ENCODE data around the gene ARID5B.
A peak's percentile ranks its signal among the peaks of the same experiment; 100 is the strongest.

ARID5B gene

GRCh38 chr10:62029401-62029800, 127.9 kb downstream of the ARID5B start:
- DNase-seq (ENCODE audit: low read depth), result no peak

- no peak for DNase-seq (ENCODE audit: low read depth)
These were observed 130.0 kb downstream of the ARID5B start for GRCh38 chr10:62031507-62031906.

DNA sequence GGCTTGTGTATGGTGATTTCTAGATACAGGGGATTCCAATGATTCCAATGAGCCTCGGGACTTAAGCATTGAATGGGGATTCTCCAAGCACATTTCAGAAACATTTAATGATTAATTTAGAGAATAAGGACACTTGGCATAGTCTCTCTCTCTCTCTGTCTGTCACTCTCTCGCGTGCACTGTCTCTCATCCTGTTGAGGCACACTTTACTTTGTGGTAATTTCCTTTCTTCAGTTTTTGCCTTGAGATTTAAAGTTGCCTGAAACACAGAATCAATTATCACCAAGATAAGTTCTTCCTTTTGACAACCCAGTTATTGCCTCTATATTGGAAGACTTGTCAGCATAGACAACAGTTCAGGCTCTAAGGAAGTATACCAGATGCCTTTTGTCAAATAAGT, 131.6 kb downstream of the ARID5B start:
- no peak for DNase-seq (ENCODE audit: low read depth)

- DNase-seq (ENCODE audit: low read depth), result no peak
These were observed 132.7 kb downstream of the ARID5B start for GRCh38 chr10:62034096-62034640.

DNA sequence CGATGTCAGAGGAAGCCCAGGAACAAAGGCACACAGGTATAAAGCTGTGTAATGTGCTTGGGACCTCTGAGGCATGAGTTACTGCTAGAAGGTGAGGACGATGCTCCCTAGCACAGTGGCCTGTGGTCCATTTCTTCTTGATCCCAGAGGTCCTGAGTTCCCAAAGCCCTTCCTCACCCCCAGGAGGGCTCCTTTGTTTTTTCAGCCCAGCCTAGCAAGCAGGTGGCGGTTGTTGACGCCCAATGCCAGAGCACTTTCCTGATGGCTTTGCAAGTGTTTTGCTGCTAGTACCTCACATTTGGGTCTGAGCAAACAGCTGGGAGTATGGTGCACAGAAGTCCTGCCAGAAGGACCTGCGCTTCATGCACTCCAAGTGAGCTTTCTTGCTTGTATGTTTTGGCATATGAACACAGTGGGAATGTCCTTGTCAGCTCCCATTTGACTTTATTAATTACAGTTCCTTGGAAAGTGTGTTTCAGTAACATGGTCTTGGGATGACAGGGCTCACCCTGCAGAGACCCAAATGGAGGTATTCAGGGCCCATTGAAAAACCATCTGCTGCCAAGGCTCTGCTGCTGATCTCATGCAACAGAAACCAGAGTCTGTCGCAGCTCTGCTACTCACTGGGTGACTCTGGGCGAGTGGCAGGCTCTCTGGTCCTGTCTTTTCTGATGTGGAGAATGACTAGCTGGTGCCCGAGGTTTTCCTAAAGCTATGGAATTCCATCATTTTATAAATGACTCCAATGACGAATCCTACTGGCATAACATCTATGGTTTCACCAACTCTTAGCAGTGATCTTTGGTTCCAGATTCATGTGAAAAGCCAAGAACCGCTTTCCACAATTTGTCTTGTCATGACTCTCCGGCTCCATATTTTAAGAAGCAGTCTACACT, 134.9 kb downstream of the ARID5B start:
- DNase-seq (ENCODE audit: low read depth), result no peak

DNA sequence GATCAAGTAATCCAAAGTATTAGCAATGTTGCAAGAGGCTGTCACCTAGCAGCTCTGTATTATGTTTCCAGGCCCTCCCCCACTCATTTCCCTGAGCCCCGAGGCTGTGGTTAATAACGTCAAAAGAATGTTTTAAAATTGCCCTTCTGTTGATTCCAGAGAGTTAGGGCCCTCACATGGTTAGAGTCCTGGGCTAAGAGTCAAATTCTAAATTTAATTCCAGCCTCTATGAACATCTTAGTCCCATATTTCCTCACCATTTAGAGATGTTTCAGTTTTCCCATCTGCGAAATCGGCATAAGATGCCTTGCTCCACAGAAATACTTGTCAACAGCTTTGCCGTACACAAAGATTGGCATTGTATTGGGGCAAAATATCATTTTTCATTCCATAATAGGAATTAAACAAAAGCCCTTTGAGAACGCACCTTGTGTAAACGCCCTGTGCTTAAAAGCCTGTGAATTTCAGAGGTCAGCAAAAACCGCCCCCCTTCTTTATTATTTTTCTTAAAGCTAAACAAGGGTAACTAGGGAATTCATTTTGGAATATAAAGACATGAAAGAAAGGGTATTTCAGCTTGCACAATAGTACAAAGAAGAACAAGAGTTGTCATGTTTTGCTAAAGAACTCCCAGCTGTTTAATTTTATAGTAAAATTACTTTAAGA, 135.8 kb downstream of the ARID5B start:
- no peak for DNase-seq (ENCODE audit: low read depth)

DNA sequence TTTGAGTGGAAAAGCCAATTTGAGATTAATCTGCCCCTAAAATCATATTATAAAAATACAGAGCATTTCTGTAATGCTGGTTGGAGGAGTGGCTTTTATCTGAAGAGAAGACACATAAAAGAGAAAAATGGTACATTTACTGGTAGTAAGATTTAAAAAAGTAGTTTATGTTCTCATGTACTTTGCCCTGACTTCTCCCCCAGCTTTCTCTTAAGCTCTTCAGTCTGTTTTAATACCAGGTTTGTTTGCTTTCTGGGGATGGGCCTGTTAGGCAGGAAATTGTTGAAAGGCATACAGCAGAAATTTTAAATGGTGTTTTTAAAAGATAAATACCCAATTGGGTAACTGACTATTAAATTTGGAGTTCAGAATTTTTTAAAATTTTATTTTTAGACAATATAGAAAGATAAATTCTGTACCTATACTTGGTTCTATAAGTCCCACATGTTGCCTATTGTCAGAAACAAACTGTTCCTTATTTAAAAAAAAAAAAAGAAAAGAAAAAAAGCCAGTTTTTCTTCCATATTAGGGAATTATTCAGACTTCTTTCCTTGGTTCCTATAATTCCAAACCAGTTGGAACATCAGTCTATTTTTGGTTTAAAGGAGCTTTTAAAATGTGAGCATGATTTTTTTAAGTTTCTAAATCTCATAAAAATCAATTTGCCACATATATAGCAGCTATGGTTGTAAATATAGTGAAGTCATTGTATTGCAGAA, 136.6 kb downstream of the ARID5B start:
- DNase-seq (ENCODE audit: low read depth), result no peak

DNA sequence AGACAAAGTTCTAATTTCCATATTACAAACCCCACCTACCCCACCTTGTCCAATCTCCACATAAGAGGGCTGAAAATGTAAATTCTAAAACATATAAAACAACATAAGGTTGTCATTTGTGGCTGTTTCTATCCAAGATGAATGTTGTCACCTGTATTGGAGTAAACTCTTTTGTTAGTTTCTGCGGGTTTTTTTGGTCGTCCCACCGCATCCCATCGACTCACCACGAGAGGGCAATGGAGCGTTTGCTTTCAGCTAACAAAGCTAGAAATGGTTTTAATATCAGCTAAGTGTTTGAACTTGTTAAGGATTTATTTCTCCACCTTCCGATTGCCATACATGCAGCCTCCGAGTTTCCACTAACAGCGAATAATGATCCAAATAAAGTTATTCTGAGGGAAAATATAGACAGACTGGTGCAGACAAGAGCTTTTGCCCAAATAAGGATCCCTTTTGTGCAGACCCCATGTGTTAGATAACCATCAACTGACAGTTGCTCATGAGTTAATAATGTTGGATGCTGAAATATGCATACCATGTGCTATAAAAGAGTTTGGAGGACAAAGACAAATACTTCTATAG, 137.2 kb downstream of the ARID5B start:
- peak; percentile 66 for DNase-seq (ENCODE audit: low read depth)

- no peak for DNase-seq (ENCODE audit: low read depth)
These were observed 138.5 kb downstream of the ARID5B start for GRCh38 chr10:62039954-62040353.

DNA sequence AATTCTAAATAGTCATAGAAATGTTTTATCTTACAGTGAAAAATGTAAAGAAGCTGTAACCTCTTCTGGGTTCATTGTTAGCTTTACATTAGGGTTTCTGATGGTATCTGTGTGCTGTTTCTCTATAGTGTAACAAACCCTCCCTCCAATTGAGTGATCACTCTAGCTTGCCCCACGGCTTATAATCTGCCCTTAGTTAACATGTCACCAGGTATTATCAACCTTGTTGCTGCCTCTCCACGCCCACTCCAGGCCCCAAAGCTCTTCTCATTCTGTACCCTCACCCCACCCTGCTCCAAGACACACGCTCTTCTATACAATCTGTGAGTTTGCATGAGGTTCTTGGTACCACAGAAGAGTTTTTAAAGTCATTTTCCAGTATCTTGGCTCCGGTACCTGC, 139.4 kb downstream of the ARID5B start:
- DNase-seq (ENCODE audit: low read depth), result no peak

- DNase-seq (ENCODE audit: low read depth), result no peak
These were observed 142.0 kb downstream of the ARID5B start for GRCh38 chr10:62043421-62044021.

GRCh38 chr10:62044566-62044965, 143.1 kb downstream of the ARID5B start:
- no peak for DNase-seq (ENCODE audit: low read depth)

GRCh38 chr10:62045765-62046521, 144.4 kb downstream of the ARID5B start:
- no peak for DNase-seq (ENCODE audit: low read depth)

DNA sequence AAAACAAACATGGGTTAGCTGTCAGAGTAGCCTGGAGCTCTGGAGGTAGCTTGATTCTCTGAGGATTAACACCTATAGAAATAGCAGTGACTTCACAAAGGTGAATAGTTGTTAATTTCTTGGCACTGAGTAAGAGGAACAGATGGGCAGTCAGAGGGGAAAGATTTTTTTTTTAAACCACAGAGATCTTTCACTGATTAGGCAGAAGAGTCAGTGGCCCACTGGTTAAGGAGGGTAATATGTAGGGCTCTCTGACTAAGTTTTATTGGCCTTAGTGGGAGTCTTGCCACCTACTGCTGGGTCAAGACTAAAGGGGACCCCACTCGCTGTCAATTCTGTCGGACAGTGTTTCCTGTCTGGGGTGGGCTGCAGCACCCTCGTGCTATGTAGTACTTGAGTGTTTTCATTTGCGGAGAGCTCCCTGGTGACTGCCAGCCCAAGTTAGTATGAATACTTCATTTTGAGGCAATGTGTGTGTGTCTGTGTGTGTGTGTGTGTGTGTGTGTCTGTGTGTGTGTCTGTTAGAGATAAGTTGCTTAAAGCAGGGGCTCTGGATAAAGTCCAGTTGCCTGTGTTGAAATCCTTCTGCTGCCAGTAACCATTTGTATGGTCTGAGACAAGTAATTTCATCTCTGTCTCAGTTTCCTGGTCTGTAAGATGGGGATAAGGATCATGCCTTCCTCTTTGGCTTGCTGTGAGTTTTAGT, 145.2 kb downstream of the ARID5B start:
- DNase-seq (ENCODE audit: low read depth), result no peak

GRCh38 chr10:62047228-62047892, 145.9 kb downstream of the ARID5B start:
- DNase-seq (ENCODE audit: low read depth), result no peak

DNA sequence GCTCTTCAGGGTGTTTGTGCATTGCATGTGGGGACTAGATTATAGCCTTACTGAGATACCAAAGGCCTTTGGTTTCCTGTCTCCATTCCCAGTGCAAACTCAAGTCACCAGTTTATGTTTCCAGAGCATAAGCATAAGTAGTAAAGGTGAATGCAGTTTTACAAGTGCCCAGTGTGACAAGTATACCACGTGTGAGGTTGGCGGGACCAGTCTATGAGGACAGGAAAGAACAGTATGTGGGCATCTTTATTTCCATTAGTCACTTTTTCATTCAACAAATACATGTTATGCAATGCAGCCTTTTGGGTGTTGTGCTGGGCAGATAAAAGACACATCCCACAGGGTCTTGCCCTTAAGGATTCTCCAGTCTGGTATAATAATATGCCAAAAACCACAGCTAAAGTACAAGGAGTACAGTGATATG, 146.5 kb downstream of the ARID5B start:
- DNase-seq (ENCODE audit: low read depth), result no peak

DNA sequence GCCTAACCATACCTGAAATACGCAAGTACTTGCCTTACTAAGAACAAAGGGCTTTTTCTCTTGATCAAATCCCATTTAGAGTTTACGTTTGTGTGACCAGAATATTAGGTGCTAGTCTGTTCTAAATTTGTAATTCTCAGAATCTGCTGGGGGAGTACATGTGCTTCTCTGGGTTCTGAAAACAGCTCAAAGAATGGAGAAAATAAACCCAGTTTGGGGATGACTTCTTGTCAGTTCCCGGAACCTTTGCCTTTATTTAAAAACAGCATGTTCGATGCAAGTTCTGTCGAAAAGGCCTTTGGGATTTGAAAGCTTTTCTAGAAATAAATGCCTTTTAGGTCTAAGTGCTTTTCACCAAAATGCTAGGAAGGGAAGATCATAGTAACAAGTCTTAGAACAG, 147.0 kb downstream of the ARID5B start:
- DNase-seq (ENCODE audit: low read depth), result no peak

- DNase-seq (ENCODE audit: low read depth), result peak; percentile 61
These were observed 147.6 kb downstream of the ARID5B start for GRCh38 chr10:62048919-62049623.
